Activated CD4-positive, alpha-beta memory T cell treated with anti-CD3 and anti-CD28 coated beads, Interleukin-2, amount 10 ng/mL, durations not matched to agents 7 days and 5 days (primary cell): ENCODE measurements around the gene RSPRY1. TPM values are rescaled to one million over a fixed set of nuclear protein-coding genes. Genes with fewer than 3 reads are reported as not detected.
"Not testable (repeated sequence)": the region's sequence is repeated elsewhere in the genome, so short reads cannot be mapped to it uniquely, and the experiment has no call there.

Source experiments
- CTCF ChIA-PET: fragments of 350-600 bp; sonication (Branson Sonifier 250); formaldehyde crosslinking; loops from one replicate; lab custom pipeline; 2021; ENCODE audit warnings: antibody characterized with exemption, inconsistent platforms; lab: Charles Lee
- POLR2A ChIA-PET: fragments of 350-600 bp; sonication (Branson Sonifier 250); formaldehyde crosslinking; loops from one replicate; lab custom pipeline; 2021; ENCODE audit warnings: antibody characterized with exemption; lab: Charles Lee
- DNase-seq: peaks from one replicate; pipeline ENCODE4 v3.0.0-alpha.2; 2020
- H3K27ac Mint-ChIP-seq: one replicate; pipeline ENCODE4 v1.8.0; 2021; ENCODE audit warnings: mild to moderate bottlenecking, mixed read lengths
- H3K27me3 Mint-ChIP-seq: one replicate; pipeline ENCODE4 v1.8.0; 2021; ENCODE audit warnings: mixed read lengths
- H3K36me3 Mint-ChIP-seq: one replicate; pipeline ENCODE4 v1.8.0; 2021; ENCODE audit warnings: low read depth, mixed read lengths
- H3K4me1 Mint-ChIP-seq: one replicate; pipeline ENCODE4 v1.8.0; 2021; ENCODE audit warnings: mixed read lengths
- H3K4me3 Mint-ChIP-seq: one replicate; pipeline ENCODE4 v1.8.0; 2021; ENCODE audit warnings: mild to moderate bottlenecking, mixed read lengths
- H3K9me3 Mint-ChIP-seq: one replicate; pipeline ENCODE4 v1.8.0; 2021; ENCODE audit warnings: mixed read lengths
- total RNA-seq, 2 experiments: library from RNA; stranded (reverse); gene quantifications; one replicate each; pipeline ENCODE4 v1.2.3, GENCODE V29; 2021

RSPRY1 gene
- total RNA-seq, 2 experiments from 2014 or later = 34.1 to 39.3 TPM

DNA sequence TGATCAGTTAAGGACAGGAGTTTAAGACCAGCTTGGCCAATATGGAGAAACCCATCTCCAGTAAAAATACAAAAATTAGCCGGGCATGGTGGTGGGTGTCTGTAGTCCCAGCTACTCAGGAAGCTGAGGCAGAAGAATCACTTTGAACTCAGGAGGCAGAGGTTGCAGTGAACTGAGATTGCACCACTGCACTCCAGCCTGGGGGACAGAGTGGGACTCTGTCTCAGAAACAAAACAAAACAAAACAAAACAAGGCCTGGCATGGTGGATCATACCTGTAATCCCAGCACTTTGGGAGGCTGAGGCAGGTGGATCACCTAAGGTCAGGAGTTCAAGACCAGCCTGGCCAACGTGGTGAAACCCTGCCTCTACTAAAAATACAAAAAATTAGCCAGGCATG, 81.2 kb downstream of the RSPRY1 start:
- H3K27ac Mint-ChIP-seq, CTCF ChIA-PET, H3K4me3 Mint-ChIP-seq, H3K27me3 Mint-ChIP-seq, DNase-seq, H3K36me3 Mint-ChIP-seq, H3K9me3 Mint-ChIP-seq: not testable (repeated sequence)
- POLR2A ChIA-PET = interaction anchor here (1.2 to 1.3 kb wide), 2 partner anchors 10 to 22 kb away, joined by 3 to 5 read pairs; partner anchors contain the start of gene ARL2BP
- peaks cover 25% of the 10 kb centered on the region for H3K4me1 Mint-ChIP-seq

DNA sequence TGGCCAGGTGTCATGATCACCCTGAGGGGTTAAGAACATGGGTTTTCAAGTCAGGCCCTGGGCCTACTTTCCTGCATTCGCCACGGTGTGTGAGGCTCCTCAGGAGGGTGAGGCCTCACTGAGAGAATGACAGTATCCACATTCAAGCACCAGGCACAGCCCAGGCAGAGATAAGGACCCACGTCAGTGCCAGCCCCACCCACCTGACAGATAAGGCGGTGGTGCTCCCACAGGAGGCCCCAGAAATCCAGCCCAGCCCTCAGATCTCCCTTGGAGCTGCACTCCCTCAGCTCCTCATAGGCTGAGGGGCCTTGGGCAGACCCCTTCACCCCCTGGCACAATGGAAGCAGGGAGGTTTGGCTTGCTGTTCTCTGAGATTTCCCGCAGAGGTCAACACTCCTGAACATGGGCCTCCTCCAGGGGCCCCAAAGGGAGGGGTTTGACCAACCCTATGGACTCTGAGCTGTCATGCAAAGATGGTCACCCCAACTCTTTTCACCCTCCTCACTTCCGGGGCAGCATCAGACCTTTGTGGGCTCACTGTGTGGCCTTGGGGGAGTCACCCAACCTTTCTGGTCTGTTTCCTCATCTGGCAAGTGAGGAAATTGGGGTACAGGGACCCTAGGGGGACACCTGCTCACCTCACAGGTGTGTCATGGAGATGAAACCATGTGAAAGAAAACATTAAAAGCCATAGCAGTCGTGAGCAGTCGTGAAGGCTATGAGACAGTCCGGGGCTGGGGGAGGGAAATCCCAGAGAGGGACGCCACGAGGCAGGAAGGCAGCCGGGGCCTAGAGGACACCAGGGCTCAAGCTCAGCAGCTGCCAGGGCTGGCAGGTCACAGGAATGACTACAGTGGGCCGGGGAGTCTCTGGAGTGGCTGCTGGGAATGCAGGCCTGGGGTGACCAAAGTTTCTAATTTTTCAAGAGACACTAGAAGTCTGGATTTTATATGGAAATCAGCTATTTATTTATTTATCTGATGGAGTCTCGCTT, 83.0 kb downstream of the RSPRY1 start:
- no peaks in the 10 kb centered on the region for H3K27me3 Mint-ChIP-seq
- peaks cover 25% of the 10 kb centered on the region for H3K4me1 Mint-ChIP-seq
- no peak overlapping the region for H3K4me3 Mint-ChIP-seq
- POLR2A ChIA-PET = no interaction called here
- no peaks in the 10 kb centered on the region for H3K36me3 Mint-ChIP-seq
- H3K9me3 Mint-ChIP-seq = no peaks in the 10 kb centered on the region
- CTCF ChIA-PET = no interaction called here
- no peak for DNase-seq
- no peak overlapping the region for H3K27ac Mint-ChIP-seq

DNA sequence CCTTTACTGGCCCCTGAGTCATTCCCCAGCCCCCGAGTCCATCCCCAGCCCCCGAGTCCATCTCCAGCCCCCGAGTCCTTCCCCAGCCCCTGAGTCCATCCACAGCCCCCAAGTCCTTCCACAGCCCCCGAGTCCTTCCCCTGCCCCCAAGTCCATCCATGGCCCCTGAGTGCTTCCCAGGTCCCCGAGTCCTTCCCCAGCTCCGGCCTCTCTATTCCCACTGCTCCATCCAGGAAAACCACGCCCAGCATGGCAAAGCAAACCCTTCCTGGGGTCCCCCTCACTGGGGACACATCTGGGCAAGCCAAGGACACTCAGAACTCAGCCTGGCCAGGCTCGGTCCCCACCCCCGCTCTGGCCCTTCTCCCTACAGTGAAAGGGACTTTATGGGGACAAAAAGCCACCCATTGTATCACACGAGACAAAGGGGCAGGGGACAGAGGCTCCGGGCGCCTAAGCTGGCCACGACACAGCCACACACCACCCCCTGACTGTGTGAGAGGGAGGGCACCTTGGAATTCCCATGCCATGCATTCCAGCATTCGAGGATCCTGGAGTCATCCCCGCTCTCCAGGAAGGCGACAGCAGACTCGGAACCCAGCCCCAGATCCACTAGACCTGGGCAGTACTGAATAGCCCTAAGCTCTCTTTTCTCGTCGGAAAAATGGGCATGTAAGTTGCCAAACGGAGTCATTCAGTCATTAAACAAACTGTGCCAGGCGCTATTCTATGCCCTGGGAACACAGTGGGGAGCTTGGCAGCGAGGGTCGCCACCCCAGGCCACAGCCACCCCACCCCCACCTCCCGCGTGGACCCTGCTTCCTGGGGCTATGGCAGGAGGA, 84.3 kb downstream of the RSPRY1 start:
- Mint-ChIP-seq H3K36me3 (no peaks in the 10 kb centered on the region), H3K27me3 (no peaks in the 10 kb centered on the region), H3K4me1 (peaks cover 31% of the 10 kb centered on the region), H3K4me3 (no peak overlapping the region), H3K27ac (no peak overlapping the region), H3K9me3 (no peaks in the 10 kb centered on the region)
- CTCF ChIA-PET = no interaction called here
- DNase-seq = no peak
- POLR2A ChIA-PET = no interaction called here

DNA sequence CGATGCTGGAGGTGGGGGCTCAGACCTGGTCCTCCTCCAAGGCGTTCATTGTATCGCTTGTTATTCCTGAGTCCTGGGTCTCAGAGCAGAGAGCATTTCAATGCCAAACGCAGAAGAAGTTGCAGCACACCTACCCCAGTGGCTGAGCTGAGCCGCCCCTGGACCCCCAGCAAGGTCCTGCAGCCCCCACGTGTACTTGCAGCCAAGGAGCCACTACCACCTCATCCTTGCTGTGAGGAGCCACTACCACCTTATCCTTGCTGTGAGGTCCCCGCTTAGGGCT, 84.9 kb downstream of the RSPRY1 start:
- Mint-ChIP-seq H3K4me3 (no peak overlapping the region), H3K27me3 (no peaks in the 10 kb centered on the region), H3K36me3 (no peaks in the 10 kb centered on the region), H3K9me3 (no peaks in the 10 kb centered on the region), H3K27ac (no peak overlapping the region), H3K4me1 (peaks cover 30% of the 10 kb centered on the region)
- no peak for DNase-seq
- ChIA-PET CTCF (no interaction called here), POLR2A (no interaction called here)

DNA sequence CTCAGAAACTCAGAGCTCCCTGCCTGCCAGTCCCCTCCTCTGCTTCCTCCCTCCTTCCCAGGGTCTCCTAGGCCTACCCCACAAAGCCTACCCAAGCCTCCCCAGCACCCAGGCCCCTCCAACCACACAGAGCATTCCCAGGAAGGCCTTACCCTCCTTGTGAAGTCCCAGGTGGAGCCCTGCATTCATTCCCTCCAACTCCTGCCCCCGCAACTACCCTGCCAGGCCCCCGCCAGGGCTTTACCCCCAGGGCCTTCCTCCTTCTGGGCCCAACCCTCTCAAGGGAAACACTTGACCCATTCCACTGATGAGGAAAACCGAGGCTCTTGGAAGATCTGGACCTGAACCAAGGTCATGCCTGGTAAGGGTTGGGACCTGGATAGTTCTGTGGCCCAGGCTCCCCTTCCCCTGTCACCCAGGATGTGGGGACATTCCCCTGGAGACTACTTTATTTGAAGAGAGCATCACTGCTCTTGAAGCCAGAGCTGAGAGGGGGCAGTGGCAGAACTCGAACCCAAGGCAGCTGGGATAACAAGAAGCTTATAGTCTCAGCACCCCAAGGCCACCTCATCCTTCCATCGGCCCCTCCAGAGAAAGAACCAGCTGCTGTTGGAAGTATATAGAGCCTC, 85.9 kb downstream of the RSPRY1 start:
- H3K27me3 Mint-ChIP-seq = no peaks in the 10 kb centered on the region
- CTCF ChIA-PET = no interaction called here

DNA sequence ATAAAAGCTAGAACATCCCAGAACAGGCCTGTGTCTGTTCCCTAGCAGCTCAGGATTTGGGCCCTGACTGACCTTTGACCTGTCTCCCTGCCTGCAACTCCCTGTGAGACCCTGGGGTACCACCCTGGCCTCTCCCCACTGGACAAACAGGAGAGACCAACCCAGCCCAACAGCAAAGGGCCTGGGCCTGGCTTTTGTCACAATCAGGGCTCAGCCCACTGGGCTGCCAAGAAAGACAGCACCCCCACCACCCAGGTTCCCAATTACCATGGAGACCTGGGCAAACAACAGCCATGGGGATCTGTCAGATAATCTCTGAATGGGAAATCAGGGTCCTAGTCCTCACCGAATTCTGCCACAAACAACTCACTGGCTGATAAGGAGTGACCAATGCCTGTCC, 87.2 kb downstream of the RSPRY1 start:
- Mint-ChIP-seq H3K4me1 (peaks cover 32% of the 10 kb centered on the region), H3K27me3 (no peaks in the 10 kb centered on the region), H3K4me3 (no peak overlapping the region), H3K36me3 (no peaks in the 10 kb centered on the region), H3K9me3 (no peaks in the 10 kb centered on the region), H3K27ac (no peak overlapping the region)
- no peak for DNase-seq
- CTCF ChIA-PET = no interaction called here
- POLR2A ChIA-PET = no interaction called here

More for the DNA sequence above, 85.9 kb downstream of the RSPRY1 start:
- Mint-ChIP-seq H3K4me3 (no peak overlapping the region), H3K36me3 (no peaks in the 10 kb centered on the region), H3K9me3 (no peaks in the 10 kb centered on the region), H3K4me1 (peaks cover 27% of the 10 kb centered on the region), H3K27ac (no peak overlapping the region)
- POLR2A ChIA-PET = no interaction called here
- no peak for DNase-seq

DNA sequence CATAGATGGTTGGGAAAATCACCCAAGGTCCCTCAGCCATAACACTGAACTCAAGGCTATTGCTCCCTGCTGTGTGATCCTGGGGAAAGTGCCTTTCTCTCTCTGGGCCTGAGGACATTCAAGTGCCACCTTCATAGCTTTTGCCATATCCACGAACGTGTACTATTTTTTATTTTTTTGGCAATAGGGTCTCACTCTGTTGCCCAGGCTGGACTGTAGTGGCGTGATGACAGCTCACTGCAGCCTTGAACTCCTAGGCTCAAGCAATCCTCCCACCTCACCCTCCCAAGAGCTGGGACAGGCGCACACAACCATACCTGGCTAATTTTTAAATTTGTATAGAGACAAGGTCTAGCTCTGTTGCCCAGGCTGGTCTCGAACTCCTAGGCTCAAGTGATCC, 87.7 kb downstream of the RSPRY1 start:
- H3K4me1 Mint-ChIP-seq = peaks cover 36% of the 10 kb centered on the region
- ChIA-PET CTCF (no interaction called here), POLR2A (no interaction called here)

DNA sequence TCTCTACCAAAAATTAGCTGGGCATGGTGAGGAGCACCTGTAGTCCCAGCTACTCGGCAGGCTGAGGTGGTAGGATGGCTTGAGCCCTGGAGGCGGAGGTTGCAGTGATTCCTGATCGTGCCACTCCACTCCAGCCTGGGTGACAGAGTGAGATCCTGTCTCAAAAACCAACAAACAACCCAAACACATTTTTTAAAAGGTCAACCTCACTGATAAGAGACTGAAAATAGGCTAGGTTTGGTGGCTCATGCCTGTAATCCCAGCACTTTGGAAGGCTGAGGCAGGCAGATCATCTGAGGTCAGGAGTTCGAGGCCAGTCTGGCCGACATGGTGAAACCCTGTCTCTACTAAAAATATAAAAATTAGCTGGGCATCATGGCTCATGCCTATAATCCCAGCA, 89.8 kb downstream of the RSPRY1 start:
- not testable (repeated sequence) for H3K4me3 Mint-ChIP-seq, DNase-seq, H3K9me3 Mint-ChIP-seq, H3K27me3 Mint-ChIP-seq, H3K36me3 Mint-ChIP-seq, H3K27ac Mint-ChIP-seq
- ChIA-PET CTCF (interaction anchor here (0.7 to 1.0 kb wide), 2 partner anchors 24 to 361 kb away, joined by 3 read pairs; no protein-coding TSS in a partner anchor), POLR2A (interaction anchor here (1.2 kb wide), 1 partner anchor 31 kb away, joined by 6 read pairs; the partner anchor contains the start of gene ARL2BP)
- H3K4me1 Mint-ChIP-seq = peaks cover 48% of the 10 kb centered on the region

More for the DNA sequence above, 87.7 kb downstream of the RSPRY1 start:
- no peaks in the 10 kb centered on the region for H3K27me3 Mint-ChIP-seq
- no peak overlapping the region for H3K4me3 Mint-ChIP-seq
- no peak overlapping the region for H3K27ac Mint-ChIP-seq
- DNase-seq = no peak
- H3K36me3 Mint-ChIP-seq = no peaks in the 10 kb centered on the region
- no peaks in the 10 kb centered on the region for H3K9me3 Mint-ChIP-seq

DNA sequence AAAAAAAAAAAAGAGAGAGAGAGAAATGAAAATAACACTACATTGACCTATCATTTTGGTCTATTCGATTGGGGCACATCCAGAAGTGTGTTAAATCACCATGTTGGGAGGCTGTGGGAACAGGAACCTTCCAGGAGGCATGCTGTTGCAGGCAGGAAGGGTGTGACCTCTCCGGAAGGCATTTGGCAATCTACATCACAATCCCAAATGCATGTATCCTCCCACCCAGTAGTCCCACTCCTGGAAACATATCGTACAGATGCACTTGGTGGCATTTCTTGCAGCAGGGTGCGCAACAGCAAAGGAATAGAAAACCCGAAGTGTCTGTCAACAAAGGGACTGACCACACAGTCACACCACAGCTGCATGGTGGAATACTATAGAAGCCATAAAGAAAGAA, 90.5 kb downstream of the RSPRY1 start:
- DNase-seq = no peak
- ChIA-PET POLR2A (no interaction called here), CTCF (interaction anchor here (0.7 to 1.0 kb wide), 2 partner anchors 24 to 361 kb away, joined by 3 read pairs; no protein-coding TSS in a partner anchor)
- Mint-ChIP-seq H3K4me3 (no peak overlapping the region), H3K4me1 (peaks cover 48% of the 10 kb centered on the region), H3K27me3 (peaks cover 4% of the 10 kb centered on the region), H3K9me3 (no peaks in the 10 kb centered on the region), H3K36me3 (no peaks in the 10 kb centered on the region), H3K27ac (no peak overlapping the region)

DNA sequence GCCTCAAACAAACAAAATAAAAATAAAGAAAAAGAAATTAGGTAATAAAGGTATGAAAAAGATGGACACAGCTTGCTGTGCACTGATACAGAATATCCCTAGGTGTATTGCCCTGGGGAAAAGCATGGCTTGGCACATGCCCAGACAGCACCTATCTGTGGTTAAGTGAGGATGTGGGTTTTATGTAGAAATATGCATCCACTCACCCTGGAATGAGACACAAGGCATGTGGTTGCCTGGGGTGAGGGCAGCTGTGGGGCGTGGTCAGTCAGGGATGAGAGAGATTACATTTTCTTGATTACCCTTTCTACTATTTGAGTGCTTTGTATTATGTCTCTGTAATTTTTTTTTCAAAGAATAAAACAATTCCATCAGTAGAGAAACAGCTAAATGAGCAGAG, 91.5 kb downstream of the RSPRY1 start:
- H3K4me3 Mint-ChIP-seq = no peak overlapping the region
- CTCF ChIA-PET = interaction anchor here (2.1 to 2.2 kb wide), 2 partner anchors 22 to 139 kb away, joined by 5 to 11 read pairs; no protein-coding TSS in a partner anchor

DNA sequence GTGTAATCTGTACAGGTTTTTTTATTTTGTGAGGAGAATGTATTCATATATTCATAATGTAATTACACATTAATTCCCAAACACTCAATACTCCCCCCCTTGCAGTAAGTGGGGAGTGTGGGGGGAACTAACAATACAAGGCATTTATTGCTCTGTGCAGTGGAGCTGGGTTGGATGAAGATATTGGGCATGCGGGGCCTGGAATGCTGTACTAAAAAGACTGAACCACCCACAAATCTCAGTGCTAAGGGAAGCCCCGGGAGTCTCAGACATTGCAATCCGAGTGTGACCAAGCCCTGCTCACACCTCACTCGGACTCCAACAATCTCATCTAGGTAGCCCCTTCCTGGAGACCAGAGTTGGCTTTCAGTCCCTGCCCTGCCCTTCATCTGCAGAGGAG, 92.4 kb downstream of the RSPRY1 start:
- POLR2A ChIA-PET = interaction anchor here (1.4 to 1.6 kb wide), 2 partner anchors 12 to 33 kb away, joined by 4 to 5 read pairs; partner anchors contain the start of gene ARL2BP
- H3K36me3 Mint-ChIP-seq = no peaks in the 10 kb centered on the region
- CTCF ChIA-PET = interaction anchor here (2.1 to 2.2 kb wide), 2 partner anchors 21 to 138 kb away, joined by 5 to 11 read pairs; no protein-coding TSS in a partner anchor

More for the DNA sequence above, 91.5 kb downstream of the RSPRY1 start:
- H3K27ac Mint-ChIP-seq = no peak overlapping the region
- POLR2A ChIA-PET = interaction anchor here (0.7 to 1.6 kb wide), 8 partner anchors 11 to 139 kb away, joined by 3 to 5 read pairs (median 3); partner anchors contain the start of genes ARL2BP and PSME3IP1
- no peaks in the 10 kb centered on the region for H3K9me3 Mint-ChIP-seq
- peak; percentile 82 for DNase-seq
- H3K27me3 Mint-ChIP-seq = peaks cover 10% of the 10 kb centered on the region
- H3K36me3 Mint-ChIP-seq = no peaks in the 10 kb centered on the region
- H3K4me1 Mint-ChIP-seq = peaks cover 48% of the 10 kb centered on the region

More for the DNA sequence above, 92.4 kb downstream of the RSPRY1 start:
- DNase-seq = no peak
- Mint-ChIP-seq H3K4me1 (peaks cover 48% of the 10 kb centered on the region), H3K4me3 (no peak overlapping the region), H3K27me3 (peaks cover 19% of the 10 kb centered on the region), H3K9me3 (no peaks in the 10 kb centered on the region), H3K27ac (no peak overlapping the region)
